ENCODE measurements around the gene MED8.

MED8 gene

DNA sequence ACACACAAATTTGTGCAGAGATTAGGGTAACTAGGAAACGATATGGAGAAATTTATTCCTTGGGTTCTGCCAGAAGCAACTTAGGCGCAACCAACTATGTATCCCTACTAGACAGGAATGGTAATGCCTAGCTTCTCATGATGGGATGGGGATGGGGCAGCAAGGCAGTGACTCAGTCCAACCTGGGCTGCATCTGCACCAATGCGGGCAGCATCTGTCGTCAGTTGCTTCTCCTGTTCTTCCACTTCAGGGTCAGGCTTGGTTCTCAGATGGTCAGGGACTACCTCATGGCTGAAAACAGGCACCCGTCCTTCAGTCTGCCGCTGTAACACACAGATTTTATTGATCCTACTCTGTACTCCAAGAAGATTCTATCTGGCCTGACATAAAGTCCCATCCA is 2.9 kb downstream of the MED8 start:
- no peaks in the 10 kb centered on the region for H3K9me3 ChIP-seq (ENCODE audit: low read depth, low read length)
- DNase-seq (ENCODE audit: low read depth, low spot score), result no peak
- no peak overlapping the region for H3K4me3 ChIP-seq
- no peak overlapping the region for H3K27ac ChIP-seq
- no peak for TF ChIP-seq FOXP2 (optimal IDR thresholded peaks at IDR 0.05; ENCODE audit: control extremely low read depth, extremely low read length, insufficient read depth)
- no peak for TF ChIP-seq POLR2AphosphoS5 (IDR thresholded peaks at IDR 0.05; ENCODE audit: borderline replicate concordance, low read depth, low read length)
- no peak for TF ChIP-seq EZH2 (IDR thresholded peaks at IDR 0.05)
- H3K36me3 ChIP-seq (ENCODE audit: insufficient read depth, low read length), result peaks cover 42% of the 10 kb centered on the region
- H3K9ac ChIP-seq (ENCODE audit: insufficient read length), result no peak overlapping the region

DNA sequence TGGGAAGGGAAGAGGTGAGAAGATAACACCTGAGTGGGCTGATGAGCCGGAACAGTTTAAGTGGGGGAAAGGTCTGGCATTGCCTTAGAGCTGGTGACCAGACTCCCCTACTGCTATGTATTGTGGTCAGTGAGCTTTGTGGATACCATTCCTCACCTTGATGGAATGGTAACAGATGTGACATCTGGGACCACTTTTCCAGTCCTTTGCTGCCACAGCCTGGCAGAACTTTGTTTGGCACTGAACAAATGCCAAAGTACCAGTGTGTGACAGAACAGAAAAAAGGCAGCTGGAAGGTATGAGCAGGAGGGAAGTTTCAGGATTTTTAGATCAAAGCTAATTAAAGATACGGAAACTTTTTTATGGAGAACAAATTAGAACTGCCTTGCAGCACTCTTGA is 6.2 kb downstream of the MED8 start:
- H3K36me3 ChIP-seq (ENCODE audit: insufficient read depth, low read length), result peaks cover 42% of the 10 kb centered on the region
- H3K4me3 ChIP-seq, result no peak overlapping the region
- no peak for DNase-seq (ENCODE audit: low read depth, low spot score)

GRCh38 chr1:43382027-43382779 is 7.4 kb downstream of the MED8 start:
- peaks cover 42% of the 10 kb centered on the region for H3K36me3 ChIP-seq (ENCODE audit: insufficient read depth, low read length)
- TF ChIP-seq POLR2AphosphoS5 (IDR thresholded peaks at IDR 0.05; ENCODE audit: borderline replicate concordance, low read depth, low read length) (no peak), FOXP2 (optimal IDR thresholded peaks at IDR 0.05; ENCODE audit: control extremely low read depth, extremely low read length, insufficient read depth) (no peak), EZH2 (IDR thresholded peaks at IDR 0.05) (no peak)
- no peak overlapping the region for H3K27ac ChIP-seq
- DNase-seq (ENCODE audit: low read depth, low spot score), result no peak
- H3K9me3 ChIP-seq (ENCODE audit: low read depth, low read length), result no peaks in the 10 kb centered on the region
- no peak overlapping the region for H3K4me3 ChIP-seq
- H3K9ac ChIP-seq (ENCODE audit: insufficient read length), result no peak overlapping the region

More for the DNA sequence above, 6.2 kb downstream of the MED8 start:
- Histone ChIP-seq H3K27ac (no peak overlapping the region), H3K9me3 (ENCODE audit: low read depth, low read length) (no peaks in the 10 kb centered on the region), H3K9ac (ENCODE audit: insufficient read length) (no peak overlapping the region)
- no peak for TF ChIP-seq FOXP2 (optimal IDR thresholded peaks at IDR 0.05; ENCODE audit: control extremely low read depth, extremely low read length, insufficient read depth)
- no peak for TF ChIP-seq EZH2 (IDR thresholded peaks at IDR 0.05)

DNA sequence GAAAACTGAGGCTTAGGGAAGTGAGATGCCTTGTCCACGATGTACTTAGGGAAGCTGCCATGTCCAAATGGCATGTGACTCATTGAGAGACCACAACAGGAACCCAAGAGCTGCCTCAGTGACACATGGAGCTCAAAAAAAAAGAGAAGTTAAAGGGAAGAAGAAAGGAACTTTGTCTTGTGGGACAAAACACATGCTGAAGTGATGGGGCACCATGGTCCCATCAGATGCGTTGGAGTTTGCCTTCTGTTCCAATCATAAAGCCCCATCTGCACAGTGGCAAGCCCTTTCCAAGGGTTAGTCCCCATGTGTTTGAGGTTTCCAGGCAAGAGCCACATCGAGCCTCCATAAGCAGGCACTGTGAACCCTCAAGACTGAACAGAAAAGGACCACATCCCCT is 8.0 kb downstream of the MED8 start:
- Histone ChIP-seq H3K27ac (no peak overlapping the region), H3K9me3 (ENCODE audit: low read depth, low read length) (no peaks in the 10 kb centered on the region), H3K4me3 (no peak overlapping the region), H3K36me3 (ENCODE audit: insufficient read depth, low read length) (peaks cover 38% of the 10 kb centered on the region), H3K9ac (ENCODE audit: insufficient read length) (no peak overlapping the region)
- DNase-seq (ENCODE audit: low read depth, low spot score), result no peak
- no peak for TF ChIP-seq EZH2 (IDR thresholded peaks at IDR 0.05)
- TF ChIP-seq FOXP2 (optimal IDR thresholded peaks at IDR 0.05; ENCODE audit: control extremely low read depth, extremely low read length, insufficient read depth), result no peak
- TF ChIP-seq POLR2AphosphoS5 (IDR thresholded peaks at IDR 0.05; ENCODE audit: borderline replicate concordance, low read depth, low read length), result no peak

DNA sequence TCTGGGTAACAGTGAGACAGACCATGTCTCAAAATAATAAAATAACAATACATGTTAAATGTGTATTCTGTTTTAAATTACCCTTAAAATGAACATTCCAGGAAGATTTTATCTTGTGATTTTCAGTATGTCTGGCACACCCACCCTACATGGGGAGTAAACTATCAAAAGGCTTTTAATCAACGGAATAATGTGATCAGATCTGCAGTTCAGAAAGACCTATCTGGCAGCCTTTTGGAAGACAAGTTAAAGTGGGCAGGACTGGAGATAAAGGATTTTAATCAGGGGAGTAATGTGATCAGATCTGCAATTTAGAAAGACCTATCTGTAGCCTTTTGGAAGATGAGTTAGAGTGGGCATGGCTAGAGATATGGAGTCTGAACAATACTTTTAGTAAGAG is 10.1 kb downstream of the MED8 start:
- no peak for DNase-seq (ENCODE audit: low read depth, low spot score)
- Histone ChIP-seq H3K4me3 (no peak overlapping the region), H3K36me3 (ENCODE audit: insufficient read depth, low read length) (peaks cover 16% of the 10 kb centered on the region; the same call in 1 of the 2 replicates), H3K9me3 (ENCODE audit: low read depth, low read length) (no peaks in the 10 kb centered on the region), H3K9ac (ENCODE audit: insufficient read length) (no peak overlapping the region), H3K27ac (no peak overlapping the region)
- TF ChIP-seq EZH2 (IDR thresholded peaks at IDR 0.05) (no peak), POLR2AphosphoS5 (IDR thresholded peaks at IDR 0.05; ENCODE audit: borderline replicate concordance, low read depth, low read length) (no peak), FOXP2 (optimal IDR thresholded peaks at IDR 0.05; ENCODE audit: control extremely low read depth, extremely low read length, insufficient read depth) (no peak)

DNA sequence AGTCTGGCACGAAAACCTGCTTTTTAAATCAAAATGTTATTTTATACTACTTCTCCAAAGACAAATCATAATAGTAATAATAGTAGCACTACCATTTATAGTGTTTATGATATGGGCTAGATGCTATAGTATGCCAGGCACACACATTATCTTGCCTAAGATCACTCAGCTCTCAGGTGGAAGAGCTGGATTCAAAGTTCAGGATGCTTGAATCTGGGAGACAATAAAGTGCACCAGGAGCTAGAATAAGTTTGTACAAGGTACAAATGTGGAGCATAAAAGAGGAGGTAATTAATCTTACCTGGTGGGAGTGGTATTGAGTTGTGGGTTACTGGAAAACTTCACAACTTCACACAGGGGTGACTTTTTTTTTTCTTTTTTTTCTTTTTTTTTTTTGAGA is 11.8 kb downstream of the MED8 start:
- no peak for DNase-seq (ENCODE audit: low read depth, low spot score)
- Histone ChIP-seq H3K9me3 (ENCODE audit: low read depth, low read length) (no peaks in the 10 kb centered on the region), H3K9ac (ENCODE audit: insufficient read length) (no peak overlapping the region), H3K27ac (no peak overlapping the region), H3K4me3 (no peak overlapping the region), H3K36me3 (ENCODE audit: insufficient read depth, low read length) (peaks cover under 1% of the 10 kb centered on the region; the same call in 1 of the 2 replicates)
- TF ChIP-seq POLR2AphosphoS5 (IDR thresholded peaks at IDR 0.05; ENCODE audit: borderline replicate concordance, low read depth, low read length) (no peak), EZH2 (IDR thresholded peaks at IDR 0.05) (no peak), FOXP2 (optimal IDR thresholded peaks at IDR 0.05; ENCODE audit: control extremely low read depth, extremely low read length, insufficient read depth) (no peak)

DNA sequence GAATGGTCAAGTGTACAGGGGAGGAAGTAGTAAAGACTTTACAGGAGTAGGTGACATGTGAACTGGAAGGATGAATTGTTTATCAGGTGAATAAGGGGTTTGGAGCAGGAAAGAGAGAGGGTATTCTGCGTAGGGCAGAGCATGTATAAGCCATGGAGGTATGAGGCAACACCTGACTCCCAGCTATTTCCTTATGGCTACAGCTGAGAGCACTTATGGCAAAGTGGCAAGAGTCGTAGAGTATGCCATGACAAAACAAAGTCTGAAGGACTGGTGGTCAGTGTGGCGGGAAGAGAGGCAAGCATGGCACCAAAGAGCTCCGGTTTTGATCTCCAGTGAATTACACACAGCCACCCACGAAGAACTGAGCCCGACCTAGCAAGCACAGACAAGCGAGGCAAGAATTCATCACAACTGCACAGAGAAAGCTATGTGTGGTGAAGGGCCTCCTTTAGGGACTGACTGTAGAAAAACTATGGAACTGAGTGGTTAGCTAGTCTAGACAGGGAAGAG is 12.8 kb downstream of the MED8 start:
- no peak overlapping the region for H3K27ac ChIP-seq
- DNase-seq (ENCODE audit: low read depth, low spot score), result no peak
- H3K4me3 ChIP-seq, result no peak overlapping the region
- TF ChIP-seq FOXP2 (optimal IDR thresholded peaks at IDR 0.05; ENCODE audit: control extremely low read depth, extremely low read length, insufficient read depth) (no peak), EZH2 (IDR thresholded peaks at IDR 0.05) (no peak)
- H3K9ac ChIP-seq (ENCODE audit: insufficient read length), result no peak overlapping the region
- no peaks in the 10 kb centered on the region for H3K36me3 ChIP-seq (ENCODE audit: insufficient read depth, low read length)
- H3K9me3 ChIP-seq (ENCODE audit: low read depth, low read length), result no peaks in the 10 kb centered on the region

DNA sequence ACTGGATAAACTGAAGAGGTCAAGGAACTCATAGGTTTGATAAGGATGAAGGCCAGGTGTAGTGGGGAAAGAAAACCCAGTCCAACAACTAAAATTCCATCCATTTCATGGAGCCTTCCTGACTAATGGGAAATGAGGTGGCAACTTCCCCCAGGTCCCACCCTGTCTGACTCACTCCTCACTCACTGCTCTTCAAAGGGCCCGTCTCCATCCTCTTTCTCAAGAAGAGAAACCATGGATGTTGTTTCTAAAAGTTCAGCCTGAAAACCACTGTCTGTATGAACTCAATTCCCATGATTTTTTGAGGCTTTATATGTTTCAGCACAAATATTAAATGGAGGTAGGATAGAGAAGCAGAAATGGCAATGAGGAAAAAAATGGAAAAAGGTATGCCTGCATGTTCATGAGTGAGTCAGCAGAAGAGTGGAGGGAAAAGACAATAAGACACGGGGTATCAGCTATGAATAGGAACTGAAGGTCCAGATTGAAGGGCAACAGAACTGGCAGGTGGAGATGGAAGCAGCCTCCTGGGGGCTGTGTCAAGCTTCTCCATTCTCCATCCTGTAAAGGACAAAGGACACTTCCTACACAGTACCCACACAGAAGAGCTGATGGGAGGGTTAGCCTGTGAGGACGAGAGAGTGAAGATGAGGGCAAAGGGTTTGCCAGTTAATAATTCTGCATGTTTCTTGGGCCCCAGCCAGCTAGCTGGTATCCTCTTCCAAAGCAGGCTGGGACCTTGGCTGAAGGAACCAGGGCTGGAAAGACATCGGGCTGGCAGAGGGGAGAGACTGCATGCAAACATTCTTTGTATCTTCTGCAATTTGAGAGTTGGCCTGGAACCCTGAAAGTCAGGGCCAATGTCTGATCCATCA is 16.3 kb downstream of the MED8 start:
- TF ChIP-seq POLR2AphosphoS5 (IDR thresholded peaks at IDR 0.05; ENCODE audit: borderline replicate concordance, low read depth, low read length) (no peak), FOXP2 (optimal IDR thresholded peaks at IDR 0.05; ENCODE audit: control extremely low read depth, extremely low read length, insufficient read depth) (no peak), EZH2 (IDR thresholded peaks at IDR 0.05) (no peak)
- no peak overlapping the region for H3K27ac ChIP-seq
- DNase-seq (ENCODE audit: low read depth, low spot score), result no peak

More for the DNA sequence above, 16.3 kb downstream of the MED8 start:
- Histone ChIP-seq H3K9me3 (ENCODE audit: low read depth, low read length) (no peaks in the 10 kb centered on the region), H3K9ac (ENCODE audit: insufficient read length) (no peak overlapping the region), H3K36me3 (ENCODE audit: insufficient read depth, low read length) (no peaks in the 10 kb centered on the region), H3K4me3 (no peak overlapping the region)
